Thymus (tissue), 11 donors: ENCODE results near the gene SAMD4B. TPM values are rescaled to one million over a fixed set of nuclear protein-coding genes. Genes with fewer than 3 reads are reported as not detected.

Source experiments
- DNase-seq, 9 donors: peaks; one replicate each; pipeline ENCODE4 v3.0.0-alpha.2; 2013; ENCODE audit warnings: low spot score in 9 of 9, low read depth in 6 of 9, missing footprints in 1 of 9
- H3K27ac ChIP-seq, 2 donors: one replicate each; pipeline ENCODE4 v1.5.1; 2013; ENCODE audit warnings: control low read depth in 1 of 2, low read depth in 1 of 2, low read length in 1 of 2, mild to moderate bottlenecking in 1 of 2, moderate library complexity in 1 of 2
- H3K27me3 ChIP-seq, 2 donors: one replicate each; pipeline ENCODE4 v1.5.1; 2013; ENCODE audit warnings: low read length in 1 of 2; ENCODE audit not compliant: control insufficient read depth in 2 of 2, insufficient read depth in 1 of 2
- H3K36me3 ChIP-seq, 2 donors: one replicate each; pipeline ENCODE4 v1.5.1; 2013; ENCODE audit warnings: low read length in 1 of 2, mild to moderate bottlenecking in 1 of 2, moderate library complexity in 1 of 2; ENCODE audit not compliant: control insufficient read depth in 2 of 2, insufficient read depth in 2 of 2
- H3K4me1 ChIP-seq, 2 donors: one replicate each; pipeline ENCODE4 v1.5.1; 2013; ENCODE audit warnings: low read length in 2 of 2; ENCODE audit not compliant: control insufficient read depth in 2 of 2, insufficient read depth in 2 of 2
- H3K4me3 ChIP-seq, 2 donors: one replicate each; pipeline ENCODE4 v1.5.1; 2013; ENCODE audit warnings: low read length in 2 of 2, control low read depth in 1 of 2, mild to moderate bottlenecking in 1 of 2
- H3K9me3 ChIP-seq, 2 donors: one replicate each; pipeline ENCODE4 v1.5.1; 2013; ENCODE audit warnings: low read length in 1 of 2, mild to moderate bottlenecking in 1 of 2; ENCODE audit not compliant: control insufficient read depth in 2 of 2, insufficient read depth in 1 of 2
- WGBS: extraction: QIAGEN DNeasy Blood & Tissue Kit; methylation state at CpG from one replicate; pipeline ENCODE4 v1.1.7; 2013; 5-methylcytosine and 5-hydroxymethylcytosine counted together
- polyA plus RNA-seq: library from polyadenylated mRNA; stranded (reverse); fragments of 200-250 nt; gene quantifications from one replicate; pipeline ENCODE4 v1.2.3, GENCODE V29; 2013
- total RNA-seq: library from RNA; stranded (reverse); fragments of 120-200 nt; gene quantifications from one replicate; pipeline ENCODE4 v1.2.4, GENCODE V29; 2013
- donor health status: healthy.

Gene SAMD4B
- total and polyA plus RNA-seq, 2 donors, result 11.7 to 64.9 TPM

DNA sequence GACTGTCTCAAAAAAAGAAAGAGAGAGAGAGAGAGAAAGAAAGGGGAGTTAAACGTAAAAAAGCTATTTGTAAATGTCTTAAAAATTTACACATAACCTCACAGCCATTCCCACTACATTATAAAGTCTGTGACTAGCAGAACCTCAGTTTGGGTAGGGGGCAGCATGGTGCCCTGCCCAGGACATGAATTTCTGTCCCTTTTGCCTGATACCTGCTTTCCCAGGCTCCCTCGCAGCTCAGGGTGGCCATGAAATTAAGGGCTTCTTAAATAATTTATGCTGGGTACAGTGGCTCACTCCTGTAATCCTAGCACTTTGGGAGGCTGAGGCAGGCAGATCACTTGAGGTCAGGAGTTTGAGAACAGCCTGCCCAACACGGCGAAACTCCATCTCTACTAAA, 41.2 kb upstream of the SAMD4B start:
- H3K9me3 ChIP-seq, result no peaks in the 10 kb centered on the region
- 93% methylated on average over 4 of the region's 4 CpGs for WGBS
- H3K27me3 ChIP-seq, result peaks cover 0 to 34% of the 10 kb centered on the region in 2 donors
- DNase-seq, result no peak
- H3K4me3 ChIP-seq, result no peak overlapping the region
- no peaks in the 10 kb centered on the region for H3K4me1 ChIP-seq
- no peaks in the 10 kb centered on the region for H3K36me3 ChIP-seq
- no peak overlapping the region for H3K27ac ChIP-seq

GRCh38 chr19:39301562-39301961, 40.7 kb upstream of the SAMD4B start:
- no peak overlapping the region for H3K4me3 ChIP-seq
- H3K27ac ChIP-seq, result no peak overlapping the region
- H3K4me1 ChIP-seq, result no peaks in the 10 kb centered on the region
- H3K27me3 ChIP-seq, result peaks cover 0 to 35% of the 10 kb centered on the region in 2 donors
- H3K36me3 ChIP-seq, result no peaks in the 10 kb centered on the region
- 92% methylated on average over 3 of the region's 3 CpGs for WGBS
- no peak for DNase-seq
- H3K9me3 ChIP-seq, result no peaks in the 10 kb centered on the region

- peaks cover 0 to 52% of the 10 kb centered on the region in 2 donors for H3K27me3 ChIP-seq
- no peak overlapping the region for H3K27ac ChIP-seq
- H3K4me1 ChIP-seq, result peaks cover 0 to 11% of the 10 kb centered on the region in 2 donors
- no peak overlapping the region for H3K4me3 ChIP-seq
- H3K9me3 ChIP-seq, result no peaks in the 10 kb centered on the region
- H3K36me3 ChIP-seq, result peaks cover 0 to 13% of the 10 kb centered on the region in 2 donors
- DNase-seq, result no peak
- 90% methylated on average over 10 of the region's 10 CpGs for WGBS
These were observed 38.6 kb upstream of the SAMD4B start for GRCh38 chr19:39303373-39304184.

GRCh38 chr19:39304185-39304513, 38.1 kb upstream of the SAMD4B start:
- Histone ChIP-seq H3K36me3 (peaks cover 0 to 13% of the 10 kb centered on the region in 2 donors), H3K4me1 (peaks cover 0 to 11% of the 10 kb centered on the region in 2 donors), H3K9me3 (no peaks in the 10 kb centered on the region), H3K4me3 (no peak overlapping the region), H3K27ac (no peak overlapping the region), H3K27me3 (peaks cover 0 to 58% of the 10 kb centered on the region in 2 donors)
- no peak for DNase-seq

DNA sequence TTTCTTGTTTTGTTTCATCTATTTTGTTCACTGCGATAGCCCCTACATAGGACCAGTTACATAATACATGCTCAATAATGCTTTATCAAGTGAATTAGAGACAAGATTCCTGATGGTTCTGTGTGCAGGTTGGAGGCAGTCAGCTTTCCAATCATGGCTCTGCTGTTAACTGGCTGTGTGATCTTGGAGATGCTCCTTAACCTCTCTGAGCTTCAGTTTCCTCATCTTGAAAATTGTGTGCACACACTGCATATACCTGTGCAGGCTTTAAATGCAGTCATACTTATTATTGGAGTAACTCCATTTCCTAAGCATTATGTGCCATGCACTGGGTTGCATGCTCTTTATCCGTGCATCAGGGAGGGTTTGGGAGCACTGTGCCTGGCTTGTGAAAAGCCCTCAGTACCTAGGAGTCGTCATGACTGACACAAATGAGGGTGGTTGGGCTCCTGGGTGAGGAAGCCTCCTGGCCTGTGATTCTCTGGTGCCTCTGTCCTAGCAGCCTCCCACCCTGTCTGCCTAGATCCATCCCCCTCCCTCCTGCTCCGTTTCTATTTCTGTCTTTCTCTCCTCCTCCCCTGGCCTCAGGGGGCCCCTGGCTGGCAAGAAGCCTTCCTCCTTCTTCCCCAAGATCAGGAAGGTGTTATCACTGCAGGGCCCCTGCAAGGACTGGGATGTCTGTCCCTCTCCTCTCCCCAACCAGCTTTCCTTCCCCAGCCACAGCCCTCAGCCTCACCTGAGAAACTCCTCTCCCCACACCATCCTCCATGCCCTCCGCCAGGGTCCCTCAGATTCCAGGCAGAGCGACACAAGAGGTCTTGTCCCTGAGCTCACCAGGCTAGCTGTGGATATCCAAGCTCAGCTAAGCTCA, 37.3 kb upstream of the SAMD4B start:
- Histone ChIP-seq H3K4me3 (no peak overlapping the region), H3K27me3 (peaks cover 0 to 61% of the 10 kb centered on the region in 2 donors), H3K4me1 (peaks cover 0 to 11% of the 10 kb centered on the region in 2 donors), H3K27ac (no peak overlapping the region), H3K9me3 (no peaks in the 10 kb centered on the region), H3K36me3 (peaks cover 0 to 13% of the 10 kb centered on the region in 2 donors)
- DNase-seq, result no peak
- 64% methylated on average over 6 of the region's 6 CpGs for WGBS

DNA sequence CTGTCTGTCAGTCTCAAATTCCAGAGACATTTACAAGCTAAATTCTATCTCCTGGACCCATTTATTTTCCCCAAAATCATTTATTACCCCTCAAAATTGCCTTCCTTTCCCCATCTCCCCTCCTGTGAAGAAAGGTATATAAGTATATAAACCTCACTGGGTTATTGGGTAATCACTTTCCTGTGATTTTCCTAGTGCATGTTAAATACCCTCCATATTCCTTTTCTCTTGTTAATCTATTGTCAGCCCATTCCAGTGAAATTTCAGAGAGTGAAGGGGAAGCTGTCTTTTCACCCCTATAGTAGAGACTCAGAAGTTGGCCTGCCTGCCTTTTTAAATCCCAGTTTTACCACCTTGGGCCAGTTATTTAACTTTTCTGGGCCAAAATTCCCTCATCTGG, 36.1 kb upstream of the SAMD4B start:
- Histone ChIP-seq H3K27ac (no peak overlapping the region), H3K4me1 (peaks cover 0 to 11% of the 10 kb centered on the region in 2 donors), H3K36me3 (peaks cover 0 to 19% of the 10 kb centered on the region in 2 donors), H3K4me3 (no peak overlapping the region), H3K27me3 (peaks cover 0 to 61% of the 10 kb centered on the region in 2 donors), H3K9me3 (no peaks in the 10 kb centered on the region)
- no peak for DNase-seq

DNA sequence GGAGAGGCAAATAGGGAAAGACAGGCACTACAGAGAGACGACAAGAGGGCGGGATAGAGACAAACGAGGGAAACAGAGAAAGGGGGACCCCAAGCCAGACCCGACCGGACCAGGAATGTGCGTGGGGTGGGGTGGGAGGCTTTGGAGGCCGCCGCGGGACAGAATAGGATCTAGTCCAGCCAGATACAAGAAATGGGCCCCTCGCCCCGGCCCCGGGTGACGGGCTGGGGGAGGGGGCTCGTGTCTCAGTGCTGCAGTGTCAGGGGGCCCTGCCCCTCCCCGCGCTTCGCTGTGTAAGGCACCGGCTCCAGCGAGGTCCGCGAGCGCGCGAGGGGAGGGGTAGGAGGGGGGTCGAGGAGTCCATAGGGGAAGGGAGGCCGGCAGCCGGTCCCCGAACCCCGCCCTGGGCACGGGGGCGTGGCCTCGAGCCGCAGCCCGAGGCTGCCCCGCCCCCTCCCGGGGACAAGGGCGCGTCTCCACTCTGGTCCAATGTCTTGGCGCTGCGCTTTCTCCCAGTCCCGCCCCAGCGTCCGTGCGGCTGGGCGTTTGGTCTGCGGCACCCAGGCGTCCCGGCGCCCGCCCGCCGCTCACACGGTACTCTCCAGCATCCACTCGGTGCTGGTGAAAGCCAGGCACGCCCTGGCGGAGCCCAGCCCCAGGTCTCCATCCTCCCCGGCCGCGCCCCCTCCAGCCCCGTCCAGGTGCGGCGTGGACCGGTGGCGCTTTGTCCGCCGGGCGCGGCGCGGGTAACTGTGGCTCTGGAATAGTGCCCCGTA, 35.0 kb upstream of the SAMD4B start:
- Histone ChIP-seq H3K36me3 (peaks cover 0 to 27% of the 10 kb centered on the region in 2 donors), H3K9me3 (no peaks in the 10 kb centered on the region), H3K4me1 (peaks cover 0 to 11% of the 10 kb centered on the region in 2 donors), H3K27ac (no peak overlapping the region), H3K4me3 (no peak overlapping the region), H3K27me3 (peaks cover 0 to 59% of the 10 kb centered on the region in 2 donors)
- WGBS, result 87% methylated on average over 71 of the region's 71 CpGs
- no peak for DNase-seq

DNA sequence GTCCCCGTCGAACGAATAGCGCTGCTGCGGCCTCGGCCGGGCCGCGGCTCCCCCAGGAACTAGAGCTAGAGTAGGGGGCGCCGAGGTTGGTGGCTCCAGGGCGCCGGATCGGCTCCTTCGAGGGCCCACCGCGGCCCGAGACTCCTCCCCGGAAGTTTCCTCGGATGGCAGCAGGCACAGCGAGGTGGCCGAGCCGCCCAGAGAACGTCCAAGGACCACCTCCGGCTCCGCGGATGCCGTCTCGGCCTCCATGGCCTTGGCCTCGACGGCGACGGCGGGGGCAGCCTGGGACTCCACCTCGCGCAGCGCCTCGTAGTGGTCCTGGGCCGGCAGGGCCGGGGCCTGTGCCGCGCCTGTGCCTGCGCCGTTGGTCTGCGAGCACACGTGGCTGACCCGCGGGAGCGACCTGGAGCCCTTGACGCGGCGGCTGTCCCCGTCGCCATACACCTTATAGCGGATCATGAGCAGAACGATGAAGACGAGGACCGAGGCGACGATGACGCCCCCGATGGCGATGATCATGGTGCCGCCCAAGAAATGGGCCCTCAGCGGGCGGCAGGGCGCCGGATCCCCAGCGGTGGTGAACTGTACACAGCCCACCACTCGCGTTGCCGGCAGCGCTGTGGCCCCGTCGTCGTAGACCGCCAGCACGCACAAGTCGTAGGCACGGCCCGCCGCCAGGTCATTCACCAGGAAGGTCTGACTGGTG, 34.2 kb upstream of the SAMD4B start:
- peaks cover 0 to 11% of the 10 kb centered on the region in 2 donors for H3K4me1 ChIP-seq
- DNase-seq, result no peak
- H3K27me3 ChIP-seq, result peaks cover 0 to 59% of the 10 kb centered on the region in 2 donors
- H3K9me3 ChIP-seq, result no peaks in the 10 kb centered on the region
- peaks cover 0 to 34% of the 10 kb centered on the region in 2 donors for H3K36me3 ChIP-seq
- no peak overlapping the region for H3K27ac ChIP-seq
- H3K4me3 ChIP-seq, result no peak overlapping the region
- WGBS, result 87% methylated on average over 82 of the region's 82 CpGs
